Glomerular endothelial cell (primary cell): ENCODE results near the gene B4GAT1. TPM values are rescaled to one million over a fixed set of nuclear protein-coding genes. Genes with fewer than 3 reads are reported as not detected.
"Not testable (repeated sequence)": the region's sequence is repeated elsewhere in the genome, so short reads cannot be mapped to it uniquely, and the experiment has no call there.

Experiments used
- DNase-seq: peaks from one replicate; pipeline ENCODE4 v3.0.0-alpha.2; 2011; ENCODE audit warnings: low read depth, low spot score; ENCODE audit errors: extremely low read depth
- total RNA-seq: library from RNA; depleted of rRNA; stranded (reverse); fragments of >200 nt; gene quantifications from 2 replicates; pipeline ENCODE4 v1.2.3, GENCODE V29; 2015

Gene B4GAT1
- total RNA-seq, 1 donor from 2014 or later: 48.2 TPM

DNA sequence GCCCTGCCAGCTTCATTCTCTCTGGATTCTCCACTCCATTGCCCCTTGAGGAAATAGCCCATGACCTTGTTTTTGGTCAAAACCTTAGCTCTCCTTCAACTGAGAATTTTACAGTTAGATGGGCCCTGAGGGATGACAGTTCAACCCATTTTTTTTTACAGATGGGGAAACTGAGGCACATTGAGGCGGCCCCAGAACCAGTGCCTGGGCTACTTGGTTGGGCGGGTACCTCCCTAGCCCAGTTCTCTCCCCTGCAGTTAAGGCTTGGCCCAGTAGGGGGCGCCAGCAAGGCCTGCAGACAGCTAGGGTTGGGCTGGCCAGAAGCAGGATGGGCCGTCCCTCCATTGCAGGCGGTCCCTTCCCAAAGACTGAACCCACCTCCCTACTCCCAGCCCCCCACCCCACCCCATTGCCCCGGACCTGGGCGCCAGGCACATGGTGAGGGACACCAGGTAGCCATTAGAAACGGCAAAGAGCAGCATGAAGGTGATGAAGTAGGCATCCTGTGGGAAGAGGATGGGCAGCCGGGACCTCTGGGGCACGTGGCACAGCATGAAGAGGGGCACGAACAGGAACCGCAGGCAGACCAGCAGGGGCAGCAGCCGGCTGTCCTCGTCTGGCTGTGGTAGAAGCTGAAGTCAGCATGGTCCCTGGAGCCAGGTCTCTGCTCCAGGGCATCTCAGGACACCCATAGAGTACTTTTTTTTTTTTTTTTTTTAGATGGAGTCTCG lies 16.5 kb upstream of the B4GAT1 start:
- DNase-seq: no peak

DNA sequence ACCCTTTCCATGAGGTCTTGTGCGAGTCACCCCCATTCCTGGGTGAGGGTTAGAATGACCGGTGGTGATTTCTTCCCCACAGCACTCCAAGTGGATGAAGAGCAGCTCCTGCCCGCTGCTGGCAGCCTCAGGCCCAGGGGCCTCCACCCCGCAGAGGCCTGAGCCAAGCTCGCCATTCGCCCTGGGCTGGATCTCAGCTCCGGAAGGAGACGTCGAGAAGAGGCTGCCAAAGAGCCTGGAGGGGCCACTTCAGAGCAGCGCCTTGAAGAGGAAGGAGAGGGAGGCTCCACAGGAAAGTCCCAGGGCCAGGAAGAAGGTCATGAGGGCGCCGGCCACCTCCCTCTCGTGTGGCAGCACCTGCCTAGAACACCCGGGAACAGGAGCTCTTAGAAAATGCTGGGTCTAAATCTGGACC lies 15.8 kb upstream of the B4GAT1 start:
- no peak for DNase-seq

- no peak for DNase-seq
These were observed 15.2 kb upstream of the B4GAT1 start for GRCh38 chr11:66362481-66363147.

- no peak for DNase-seq
These were observed 14.1 kb upstream of the B4GAT1 start for GRCh38 chr11:66361502-66361941.

GRCh38 chr11:66360406-66361073 lies 13.1 kb upstream of the B4GAT1 start:
- DNase-seq: no peak

GRCh38 chr11:66359662-66360087 lies 12.2 kb upstream of the B4GAT1 start:
- no peak for DNase-seq

DNA sequence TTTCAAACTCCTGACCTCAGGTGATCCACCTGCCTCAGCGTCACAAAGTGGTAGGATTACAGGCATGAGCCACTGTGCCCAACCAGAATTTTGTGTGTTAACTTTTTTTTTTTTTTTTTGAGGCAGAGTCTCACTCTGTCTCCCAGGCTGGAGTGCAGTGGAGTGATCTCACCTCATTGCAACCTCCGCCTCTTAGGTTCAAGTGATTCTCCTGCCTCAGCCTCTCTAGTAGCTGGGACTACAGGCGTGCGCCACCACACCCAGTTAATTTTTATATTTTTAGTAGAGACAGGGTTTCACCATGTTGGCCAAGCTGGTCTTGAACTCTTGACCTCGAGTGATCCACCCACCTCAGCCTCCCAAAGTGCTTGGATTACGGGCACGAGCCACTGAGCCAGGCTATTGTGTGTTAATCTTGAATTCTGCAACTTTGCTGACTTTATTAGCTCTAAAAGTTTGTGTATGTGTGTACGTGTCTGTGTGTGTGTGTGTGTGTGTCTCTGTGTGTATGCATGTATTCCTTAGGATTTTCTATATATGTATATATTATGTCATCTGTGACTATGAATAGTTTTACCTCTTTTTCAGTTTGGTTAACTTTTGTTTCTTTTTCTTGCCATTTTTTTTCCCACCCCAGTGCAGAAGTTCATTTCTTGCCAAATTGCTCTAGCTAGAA lies 3.3 kb upstream of the B4GAT1 start:
- not testable (repeated sequence) for DNase-seq

GRCh38 chr11:66349084-66349386 lies 1.6 kb upstream of the B4GAT1 start:
- DNase-seq: no peak

DNA sequence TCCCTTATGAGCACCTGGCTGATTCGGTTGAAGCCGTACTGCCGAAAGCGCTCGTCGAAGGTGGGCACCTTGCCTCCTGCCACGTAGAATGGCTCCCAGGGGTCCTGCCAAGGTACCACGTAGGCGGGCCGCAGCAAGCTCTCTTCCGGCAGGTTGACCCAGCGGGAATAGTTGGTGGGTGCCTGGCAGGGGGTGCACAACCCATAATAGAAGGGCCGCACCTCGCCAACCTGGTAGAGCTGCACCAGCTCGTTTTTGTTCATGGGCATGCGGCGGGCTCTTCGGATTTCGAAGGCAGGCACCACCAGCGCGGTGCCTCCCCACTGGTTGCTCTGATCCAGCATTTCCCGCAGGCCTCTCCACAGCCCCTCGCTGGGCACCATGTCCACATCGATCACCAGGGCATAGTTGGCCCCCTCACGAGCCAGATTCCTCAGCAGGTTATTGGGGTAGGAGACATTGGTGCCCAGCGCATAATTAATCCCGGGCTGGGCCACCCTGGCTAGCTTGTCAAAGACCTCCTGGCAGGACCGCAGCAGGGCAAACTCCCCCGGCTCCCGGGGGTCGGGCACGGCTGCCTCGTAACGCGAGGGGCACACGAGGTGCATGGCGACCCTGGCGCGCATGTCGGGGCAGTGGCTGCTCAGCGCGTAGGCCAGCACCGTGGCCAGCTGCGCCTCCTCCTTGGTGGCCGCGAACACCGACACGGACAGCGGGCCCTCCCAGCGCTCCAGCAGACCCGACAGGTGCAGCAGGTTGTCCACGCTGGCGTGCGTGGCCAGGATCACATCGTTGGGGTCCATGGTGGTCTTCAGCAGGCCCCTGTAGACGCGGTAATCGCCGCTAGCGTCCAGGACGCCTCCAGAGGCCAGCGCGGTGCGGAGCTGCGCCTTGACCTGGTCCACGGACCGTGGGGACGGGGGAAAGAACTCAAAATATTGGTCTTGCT lies 679 bp downstream of the B4GAT1 start:
- DNase-seq: no peak

- no peak for DNase-seq
These were observed 2.1 kb downstream of the B4GAT1 start for GRCh38 chr11:66345316-66345649.

GRCh38 chr11:66344550-66345315 lies 2.7 kb downstream of the B4GAT1 start, which contains the start of gene BRMS1:
Gene BRMS1 (minus strand): TSS chr11:66345104. CDS start chr11:66342234, 2,870 bp downstream.
- peak; percentile 82 for DNase-seq

DNA sequence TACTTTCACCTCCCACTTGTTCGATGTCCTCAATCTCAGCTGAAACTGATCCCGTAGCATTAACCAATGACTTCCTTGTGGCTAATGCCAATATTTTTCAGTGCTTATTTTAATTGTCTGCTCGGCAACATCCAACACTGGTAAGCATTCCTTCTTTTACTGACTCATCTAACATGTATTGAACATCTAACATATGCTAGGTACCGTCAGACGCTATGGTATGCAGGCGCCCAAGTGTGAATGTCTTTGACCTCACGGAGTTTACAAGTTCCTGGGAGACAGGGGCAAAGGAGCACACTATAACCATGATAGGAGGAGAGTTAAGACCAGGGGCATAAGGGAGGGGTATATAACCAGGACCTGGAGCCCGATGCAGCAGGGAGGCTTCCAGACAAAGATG lies 4.3 kb downstream of the B4GAT1 start:
- no peak for DNase-seq

GRCh38 chr11:66341502-66342126 lies 5.8 kb downstream of the B4GAT1 start:
- DNase-seq: no peak

- no peak for DNase-seq
These were observed 6.6 kb downstream of the B4GAT1 start for GRCh38 chr11:66340596-66341501.

GRCh38 chr11:66339686-66340483 lies 7.5 kb downstream of the B4GAT1 start:
- no peak for DNase-seq

- DNase-seq: no peak
These were observed 8.2 kb downstream of the B4GAT1 start for GRCh38 chr11:66339162-66339675.
